Measurements from ENCODE around the gene GSN. TPM values are rescaled to one million over a fixed set of nuclear protein-coding genes. Genes with fewer than 3 reads are reported as not detected.
A peak's percentile ranks its signal among the peaks of the same experiment; 100 is the strongest.

The GSN gene
- total and polyA plus RNA-seq, 4 donors, result 133 to 468 (median 233) TPM

DNA sequence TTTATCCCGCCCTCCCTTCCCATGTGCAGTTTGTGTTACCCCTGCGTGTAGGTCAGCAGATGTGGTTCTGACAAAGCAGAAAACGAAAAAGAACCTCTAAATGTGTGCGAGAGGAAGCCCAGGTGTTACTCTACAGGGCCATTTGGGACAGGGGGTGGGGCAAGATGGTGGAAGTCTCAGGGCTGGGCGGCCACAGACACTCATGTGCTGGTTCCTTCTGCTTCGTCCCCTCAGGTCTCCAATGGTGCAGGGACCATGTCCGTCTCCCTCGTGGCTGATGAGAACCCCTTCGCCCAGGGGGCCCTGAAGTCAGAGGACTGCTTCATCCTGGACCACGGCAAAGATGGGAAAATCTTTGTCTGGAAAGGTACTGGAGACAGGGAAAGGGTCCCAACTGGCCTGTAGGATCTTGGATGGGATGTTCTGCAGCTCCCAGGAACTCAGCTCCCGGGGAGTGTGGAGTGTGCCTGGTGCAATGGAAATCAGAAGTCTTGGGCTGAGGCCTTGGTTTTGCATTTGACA, 49.0 kb downstream of the GSN start:
- TF ChIP-seq, protein P1, sequence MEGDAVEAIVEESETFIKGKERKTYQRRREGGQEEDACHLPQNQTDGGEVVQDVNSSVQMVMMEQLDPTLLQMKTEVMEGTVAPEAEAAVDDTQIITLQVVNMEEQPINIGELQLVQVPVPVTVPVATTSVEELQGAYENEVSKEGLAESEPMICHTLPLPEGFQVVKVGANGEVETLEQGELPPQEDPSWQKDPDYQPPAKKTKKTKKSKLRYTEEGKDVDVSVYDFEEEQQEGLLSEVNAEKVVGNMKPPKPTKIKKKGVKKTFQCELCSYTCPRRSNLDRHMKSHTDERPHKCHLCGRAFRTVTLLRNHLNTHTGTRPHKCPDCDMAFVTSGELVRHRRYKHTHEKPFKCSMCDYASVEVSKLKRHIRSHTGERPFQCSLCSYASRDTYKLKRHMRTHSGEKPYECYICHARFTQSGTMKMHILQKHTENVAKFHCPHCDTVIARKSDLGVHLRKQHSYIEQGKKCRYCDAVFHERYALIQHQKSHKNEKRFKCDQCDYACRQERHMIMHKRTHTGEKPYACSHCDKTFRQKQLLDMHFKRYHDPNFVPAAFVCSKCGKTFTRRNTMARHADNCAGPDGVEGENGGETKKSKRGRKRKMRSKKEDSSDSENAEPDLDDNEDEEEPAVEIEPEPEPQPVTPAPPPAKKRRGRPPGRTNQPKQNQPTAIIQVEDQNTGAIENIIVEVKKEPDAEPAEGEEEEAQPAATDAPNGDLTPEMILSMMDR (IDR thresholded peaks at IDR 0.05; ENCODE audit: control extremely low read depth, extremely low read depth), result no peak
- H3K9ac ChIP-seq (ENCODE audit: insufficient read depth in 1 of 2, low read length in 2 of 2), result no peak overlapping the region
- no peak overlapping the region for H3K27ac ChIP-seq (ENCODE audit: low read depth in 1 of 2, low read length in 1 of 2)
- peaks cover 0 to 7% (median 3%) of the 10 kb centered on the region in 5 donors for H3K4me1 ChIP-seq (ENCODE audit: control insufficient read depth in 5 of 5, insufficient read depth in 5 of 5, low read length in 5 of 5)
- H3K9me3 ChIP-seq (ENCODE audit: control insufficient read depth in 4 of 4, insufficient read depth in 3 of 4, low read length in 3 of 4), result no peaks in the 10 kb centered on the region
- ATAC-seq (ENCODE audit: insufficient read depth, low FRiP score) (no peak), DNase-seq (no peak)
- no peak overlapping the region for H3K4me3 ChIP-seq
- H3K36me3 ChIP-seq (ENCODE audit: control insufficient read depth in 4 of 4, insufficient read depth in 4 of 4, low read length in 4 of 4), result peaks cover 3 to 51% (median 15%) of the 10 kb centered on the region in 4 donors
- H3K27me3 ChIP-seq (ENCODE audit: control insufficient read depth in 3 of 3, insufficient read depth in 3 of 3, low read length in 2 of 3), result no peaks in the 10 kb centered on the region
- 92 to 93% methylated on average over 11 of the region's 11 CpGs for WGBS, 2 donors

- Histone ChIP-seq H3K4me1 (ENCODE audit: control insufficient read depth in 5 of 5, insufficient read depth in 5 of 5, low read length in 5 of 5) (peaks cover 0 to 8% (median 3%) of the 10 kb centered on the region in 5 donors), H3K36me3 (ENCODE audit: control insufficient read depth in 4 of 4, insufficient read depth in 4 of 4, low read length in 4 of 4) (peaks cover 0 to 42% (median 11%) of the 10 kb centered on the region in 4 donors)
- DNase-seq, result no peak
Measured at GRCh38 chr9:121317737-121318630, 50.0 kb downstream of the GSN start.

DNA sequence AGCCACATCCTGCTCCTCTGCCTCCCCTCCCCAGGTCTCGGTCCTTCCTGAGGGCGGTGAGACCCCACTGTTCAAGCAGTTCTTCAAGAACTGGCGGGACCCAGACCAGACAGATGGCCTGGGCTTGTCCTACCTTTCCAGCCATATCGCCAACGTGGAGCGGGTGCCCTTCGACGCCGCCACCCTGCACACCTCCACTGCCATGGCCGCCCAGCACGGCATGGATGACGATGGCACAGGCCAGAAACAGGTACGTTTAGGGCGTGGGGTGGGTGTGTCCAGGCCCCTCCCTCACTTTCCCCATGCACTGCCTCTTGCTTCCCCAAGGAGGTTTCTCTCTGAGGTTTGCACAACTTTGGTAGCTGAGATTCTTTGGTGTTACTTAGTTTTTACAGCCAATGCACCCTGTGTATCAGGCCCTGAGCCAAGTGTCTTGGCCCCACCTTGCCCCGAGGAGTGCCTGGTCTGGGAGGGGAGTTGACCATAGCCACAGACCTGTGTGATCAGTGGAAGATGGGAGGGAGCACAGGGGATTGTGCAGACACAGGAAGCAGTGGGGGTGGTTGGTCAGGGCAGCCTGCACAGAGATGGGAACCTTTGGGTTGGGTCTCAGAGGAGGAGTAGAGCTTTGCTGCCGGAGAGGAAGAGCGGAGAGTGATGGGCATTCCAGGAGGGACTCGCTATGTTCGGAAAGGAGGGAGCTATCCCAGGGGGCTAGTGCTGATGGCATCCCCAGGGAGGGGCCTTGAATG, 50.8 kb downstream of the GSN start:
- H3K4me3 ChIP-seq, result no peak overlapping the region
- peak overlapping the region in 1 of 2 donors; percentile 1 for H3K27ac ChIP-seq (ENCODE audit: low read depth in 1 of 2, low read length in 1 of 2)
- TF ChIP-seq, protein P1 (IDR thresholded peaks at IDR 0.05; ENCODE audit: control extremely low read depth, extremely low read depth), result no peak
- no peaks in the 10 kb centered on the region for H3K9me3 ChIP-seq (ENCODE audit: control insufficient read depth in 4 of 4, insufficient read depth in 3 of 4, low read length in 3 of 4)
- 92 to 94% methylated on average over 19 of the region's 19 CpGs for WGBS, 2 donors
- DNase-seq (no peak), ATAC-seq (ENCODE audit: insufficient read depth, low FRiP score) (no peak)
- no peaks in the 10 kb centered on the region for H3K27me3 ChIP-seq (ENCODE audit: control insufficient read depth in 3 of 3, insufficient read depth in 3 of 3, low read length in 2 of 3)
- peaks cover 0 to 8% (median 3%) of the 10 kb centered on the region in 5 donors for H3K4me1 ChIP-seq (ENCODE audit: control insufficient read depth in 5 of 5, insufficient read depth in 5 of 5, low read length in 5 of 5)
- no peak overlapping the region for H3K9ac ChIP-seq (ENCODE audit: insufficient read depth in 1 of 2, low read length in 2 of 2)
- peaks cover 0 to 34% (median 8%) of the 10 kb centered on the region in 4 donors for H3K36me3 ChIP-seq (ENCODE audit: control insufficient read depth in 4 of 4, insufficient read depth in 4 of 4, low read length in 4 of 4)

More at GRCh38 chr9:121317737-121318630, 50.0 kb downstream of the GSN start:
- Histone ChIP-seq H3K27me3 (ENCODE audit: control insufficient read depth in 3 of 3, insufficient read depth in 3 of 3, low read length in 2 of 3) (no peaks in the 10 kb centered on the region), H3K4me3 (no peak overlapping the region), H3K9me3 (ENCODE audit: control insufficient read depth in 4 of 4, insufficient read depth in 3 of 4, low read length in 3 of 4) (no peaks in the 10 kb centered on the region), H3K9ac (ENCODE audit: insufficient read depth in 1 of 2, low read length in 2 of 2) (no peak overlapping the region), H3K27ac (ENCODE audit: low read depth in 1 of 2, low read length in 1 of 2) (peak overlapping the region; percentile 23 to 47)
- ATAC-seq (ENCODE audit: insufficient read depth, low FRiP score), result no peak
- 72 to 81% methylated on average over 6 of the region's 6 CpGs for WGBS, 2 donors
- TF ChIP-seq, protein P1 (IDR thresholded peaks at IDR 0.05; ENCODE audit: control extremely low read depth, extremely low read depth), result no peak
